Breast epithelium (tissue), 3 donors: Measurements from ENCODE around the gene GFOD2.
"Not testable (repeated sequence)": the region's sequence is repeated elsewhere in the genome, so short reads cannot be mapped to it uniquely, and the experiment has no call there.

Source experiments
- POLR2A ChIP-seq: fragments of 450-650 bp; IDR thresholded peaks from one replicate; pipeline ENCODE4 v1.6.1; 2016; ENCODE audit warnings: antibody characterized with exemption, mild to moderate bottlenecking, moderate library complexity
- TF ChIP-seq, protein P1 (sequence below), 3 donors: fragments of 450-650 bp; IDR thresholded peaks; one replicate each; pipeline ENCODE4 v1.5.1; 2016 to 2017; ENCODE audit warnings: antibody characterized with exemption in 3 of 3, mild to moderate bottlenecking in 3 of 3, moderate library complexity in 3 of 3

DNA sequence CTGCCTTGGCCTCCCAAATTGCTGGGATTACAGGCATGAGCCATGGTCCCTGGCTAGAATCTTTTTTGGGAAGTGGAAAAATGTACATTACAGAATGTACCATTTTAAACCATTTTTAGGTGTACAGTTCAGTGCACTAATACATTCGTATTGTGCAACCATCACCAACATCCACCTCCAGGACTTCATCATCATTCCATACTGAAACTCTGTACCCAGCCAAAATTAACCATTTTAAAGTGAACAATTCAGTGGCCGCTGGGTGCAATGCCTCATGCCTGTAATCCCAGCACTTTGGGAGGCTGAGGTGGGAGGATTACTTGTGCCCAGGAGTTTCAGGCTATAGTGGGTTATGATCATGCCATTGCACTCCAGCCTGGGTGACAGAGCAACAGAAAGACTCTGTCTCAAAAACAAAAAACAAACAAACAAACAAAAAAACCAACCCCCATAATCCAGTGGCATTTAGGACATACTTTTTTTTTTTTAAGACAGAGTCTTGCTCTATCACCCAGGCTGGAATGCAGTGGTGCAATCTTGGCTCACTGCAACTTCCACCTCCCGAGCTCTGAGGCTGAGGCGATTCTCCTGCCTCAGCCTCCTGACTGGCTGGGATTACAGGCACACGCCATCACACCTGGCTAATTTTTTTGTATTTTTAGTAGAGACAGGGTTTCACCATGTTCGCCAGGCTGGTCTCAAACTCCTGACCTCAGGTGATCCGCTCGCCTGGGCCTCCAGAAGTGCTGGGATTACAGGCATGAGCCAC lies 25.4 kb downstream of the GFOD2 start:
- TF ChIP-seq, protein P1, sequence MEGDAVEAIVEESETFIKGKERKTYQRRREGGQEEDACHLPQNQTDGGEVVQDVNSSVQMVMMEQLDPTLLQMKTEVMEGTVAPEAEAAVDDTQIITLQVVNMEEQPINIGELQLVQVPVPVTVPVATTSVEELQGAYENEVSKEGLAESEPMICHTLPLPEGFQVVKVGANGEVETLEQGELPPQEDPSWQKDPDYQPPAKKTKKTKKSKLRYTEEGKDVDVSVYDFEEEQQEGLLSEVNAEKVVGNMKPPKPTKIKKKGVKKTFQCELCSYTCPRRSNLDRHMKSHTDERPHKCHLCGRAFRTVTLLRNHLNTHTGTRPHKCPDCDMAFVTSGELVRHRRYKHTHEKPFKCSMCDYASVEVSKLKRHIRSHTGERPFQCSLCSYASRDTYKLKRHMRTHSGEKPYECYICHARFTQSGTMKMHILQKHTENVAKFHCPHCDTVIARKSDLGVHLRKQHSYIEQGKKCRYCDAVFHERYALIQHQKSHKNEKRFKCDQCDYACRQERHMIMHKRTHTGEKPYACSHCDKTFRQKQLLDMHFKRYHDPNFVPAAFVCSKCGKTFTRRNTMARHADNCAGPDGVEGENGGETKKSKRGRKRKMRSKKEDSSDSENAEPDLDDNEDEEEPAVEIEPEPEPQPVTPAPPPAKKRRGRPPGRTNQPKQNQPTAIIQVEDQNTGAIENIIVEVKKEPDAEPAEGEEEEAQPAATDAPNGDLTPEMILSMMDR (IDR thresholded peaks at IDR 0.05): not testable (repeated sequence)
- TF ChIP-seq POLR2A: not testable (repeated sequence)
